ENCODE results near the gene GLTP.

Gene GLTP

DNA sequence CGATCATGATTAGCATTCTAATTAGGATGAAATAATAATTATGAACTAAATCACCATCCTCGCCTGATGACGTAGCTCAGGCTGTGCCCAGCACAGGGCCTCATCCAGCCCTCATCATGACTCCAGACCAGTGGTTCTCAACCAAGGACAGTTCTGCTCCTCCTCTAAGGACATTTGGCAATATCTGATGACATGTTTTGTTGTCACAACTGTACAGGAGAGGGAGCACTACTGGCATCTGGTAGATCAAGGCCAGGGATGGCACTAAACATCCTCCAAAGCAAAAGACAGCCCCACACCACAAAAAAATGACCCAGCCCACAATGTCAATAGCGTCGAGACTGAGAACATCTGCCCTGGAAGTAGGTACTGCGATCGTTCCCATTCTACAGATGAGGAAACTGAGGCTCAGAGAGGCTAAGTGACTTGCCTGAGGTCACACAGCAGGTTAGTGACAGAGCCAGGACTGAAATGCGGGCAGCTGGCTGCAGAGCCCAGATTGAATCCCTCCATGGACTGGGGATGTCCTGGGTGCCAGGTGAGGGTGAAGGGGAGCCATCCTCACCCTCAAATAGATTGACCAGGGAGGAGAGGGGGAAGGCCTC is 62.6 kb downstream of the GLTP start:
- no peak for DNase-seq

DNA sequence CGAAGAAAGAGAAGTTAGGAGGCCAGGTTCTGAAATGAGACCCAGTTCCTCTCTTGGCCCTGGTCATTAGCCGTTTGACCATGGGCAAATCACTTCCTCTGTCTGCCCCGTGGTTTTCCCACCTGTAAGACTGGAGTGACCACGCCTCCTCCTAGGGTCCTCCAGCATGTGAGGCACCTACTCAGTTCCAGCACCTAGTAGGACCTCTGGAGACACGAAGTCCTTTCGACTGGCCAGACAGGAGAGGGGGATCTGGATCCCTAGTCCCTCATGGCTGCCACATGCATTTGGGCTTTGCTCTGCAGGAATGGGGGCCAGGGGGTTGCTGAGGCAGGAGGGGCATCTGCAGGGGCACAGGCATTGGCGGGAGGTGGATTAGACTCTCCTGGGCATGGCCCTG is 63.5 kb downstream of the GLTP start:
- DNase-seq: no peak

DNA sequence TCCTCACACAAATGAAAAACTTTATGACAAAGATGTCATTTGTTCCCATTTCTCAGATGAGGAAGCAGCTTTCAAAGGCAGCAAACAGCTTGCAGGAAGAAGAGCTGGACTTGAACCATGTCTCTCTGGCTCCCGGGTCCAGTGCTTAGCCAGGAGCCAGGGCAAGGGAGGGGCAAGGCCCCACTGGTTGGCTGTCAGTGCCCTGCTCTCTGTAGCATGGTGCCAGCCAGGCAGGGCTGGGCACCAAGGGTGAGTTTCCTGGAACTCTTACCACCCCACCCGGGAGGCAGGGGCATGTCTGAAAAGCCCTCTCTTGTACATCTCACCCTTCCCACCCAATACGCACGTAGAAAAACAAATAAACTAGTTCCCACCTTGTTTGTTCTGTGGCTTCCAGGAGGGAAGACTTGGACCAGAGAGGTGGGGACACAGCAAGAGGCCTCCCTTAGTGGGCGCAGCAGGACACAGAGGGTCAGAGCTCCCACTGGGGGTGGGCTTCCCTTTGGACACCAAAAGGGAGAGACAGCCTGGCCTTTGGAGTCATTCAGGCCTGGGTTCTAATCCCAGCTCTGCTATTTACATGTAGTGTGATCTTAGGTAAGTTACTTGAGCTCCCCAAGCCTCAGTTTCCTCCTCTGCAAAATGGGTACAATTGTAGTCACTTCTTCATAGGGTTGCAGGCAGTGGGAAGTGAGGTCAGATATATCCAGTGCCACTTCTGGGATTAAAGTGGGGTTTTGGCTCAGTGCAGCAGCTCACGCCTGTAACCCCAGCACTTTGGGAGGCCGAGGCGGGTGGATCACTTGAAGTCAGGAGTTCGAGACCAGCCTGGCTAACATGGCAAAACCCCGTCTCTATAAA is 64.4 kb downstream of the GLTP start:
- DNase-seq: no peak

DNA sequence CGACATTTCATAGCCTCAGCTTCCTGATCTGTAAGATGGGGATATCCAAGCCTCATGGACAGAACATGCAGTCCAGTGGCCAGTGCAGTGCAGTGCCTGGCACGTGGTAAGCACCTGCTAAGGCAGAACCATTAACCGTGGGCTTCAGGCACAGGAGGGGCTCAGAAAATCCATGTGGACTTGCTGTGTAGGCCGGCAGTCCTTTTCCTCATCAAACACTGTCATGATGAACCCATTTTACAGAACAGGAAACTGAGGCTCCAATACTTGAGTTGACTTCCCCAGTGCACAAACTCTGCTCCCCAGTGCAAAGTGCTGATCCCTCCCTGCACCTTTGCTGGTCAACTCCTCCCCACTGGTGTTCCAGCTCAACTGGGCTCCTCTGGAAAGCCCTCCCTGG is 65.1 kb downstream of the GLTP start:
- DNase-seq: no peak

DNA sequence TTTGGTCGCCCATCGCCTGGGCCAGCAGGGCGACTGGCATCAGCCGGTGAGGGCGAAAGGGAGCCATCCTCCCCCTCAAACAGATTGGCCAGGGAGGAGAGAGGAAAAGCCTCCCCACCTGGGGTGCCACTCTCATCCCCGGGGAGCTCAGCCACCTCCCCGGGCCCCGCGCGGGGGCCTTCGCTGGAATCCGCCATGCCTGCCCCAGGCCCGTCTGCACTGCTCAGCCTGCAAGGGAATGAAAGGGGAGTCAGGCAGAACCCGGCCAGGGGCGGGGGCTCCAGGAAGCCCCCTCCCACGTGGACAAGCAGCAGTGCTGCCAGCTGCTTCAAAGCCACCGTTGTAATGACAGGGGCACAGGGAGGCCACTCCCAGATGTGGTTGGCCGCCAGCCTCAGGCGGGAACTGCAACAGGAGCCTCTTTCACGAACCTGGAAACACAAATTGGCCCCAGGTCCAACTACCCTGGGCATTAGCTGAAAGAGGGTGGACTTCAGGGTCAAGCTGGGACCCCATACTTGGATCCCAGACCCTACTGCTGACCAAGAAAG is 65.7 kb downstream of the GLTP start:
- no peak for DNase-seq

DNA sequence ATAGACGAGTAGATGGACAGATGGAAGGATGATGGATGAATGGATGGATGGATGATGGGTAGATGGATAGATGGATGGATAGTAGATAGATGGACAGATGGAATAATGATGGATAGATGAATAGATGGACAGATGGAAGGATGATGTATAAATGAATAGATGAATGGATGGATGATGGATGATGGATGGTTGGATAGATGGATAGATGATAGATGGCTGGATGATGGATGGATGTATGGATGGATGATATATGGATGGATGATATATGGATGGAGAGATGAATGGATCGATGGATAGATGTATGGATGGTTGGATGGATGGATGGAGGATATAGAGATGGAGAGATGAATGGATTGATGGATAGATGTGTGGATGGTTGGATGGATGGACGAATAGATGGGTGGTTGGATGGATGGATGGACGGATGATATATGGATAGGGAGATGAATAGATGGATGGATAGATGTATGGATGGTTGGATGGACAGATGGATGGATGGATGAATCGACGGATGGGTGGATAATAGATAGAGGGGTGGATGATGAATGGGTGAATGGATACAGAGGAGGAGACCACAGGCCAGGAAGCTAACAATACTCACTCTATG is 66.4 kb downstream of the GLTP start:
- no peak for DNase-seq

DNA sequence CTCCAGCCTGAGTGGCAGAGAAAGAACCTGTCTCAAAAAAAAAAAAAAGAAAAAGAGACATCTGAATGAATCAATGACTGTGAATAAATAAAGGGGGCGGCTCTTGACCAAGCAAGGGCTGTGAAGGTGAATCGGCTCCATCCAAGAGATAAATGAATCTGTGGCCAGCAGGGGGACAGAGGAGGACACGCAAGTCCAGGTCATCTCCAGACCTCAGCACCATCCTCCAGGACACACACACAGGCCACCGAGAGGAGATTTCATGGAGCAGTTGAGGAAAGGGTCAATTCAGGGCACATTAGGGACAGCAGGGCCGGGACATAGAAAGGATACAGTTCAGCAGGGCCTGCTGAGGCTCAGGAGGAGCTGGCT is 68.7 kb downstream of the GLTP start:
- DNase-seq: no peak

DNA sequence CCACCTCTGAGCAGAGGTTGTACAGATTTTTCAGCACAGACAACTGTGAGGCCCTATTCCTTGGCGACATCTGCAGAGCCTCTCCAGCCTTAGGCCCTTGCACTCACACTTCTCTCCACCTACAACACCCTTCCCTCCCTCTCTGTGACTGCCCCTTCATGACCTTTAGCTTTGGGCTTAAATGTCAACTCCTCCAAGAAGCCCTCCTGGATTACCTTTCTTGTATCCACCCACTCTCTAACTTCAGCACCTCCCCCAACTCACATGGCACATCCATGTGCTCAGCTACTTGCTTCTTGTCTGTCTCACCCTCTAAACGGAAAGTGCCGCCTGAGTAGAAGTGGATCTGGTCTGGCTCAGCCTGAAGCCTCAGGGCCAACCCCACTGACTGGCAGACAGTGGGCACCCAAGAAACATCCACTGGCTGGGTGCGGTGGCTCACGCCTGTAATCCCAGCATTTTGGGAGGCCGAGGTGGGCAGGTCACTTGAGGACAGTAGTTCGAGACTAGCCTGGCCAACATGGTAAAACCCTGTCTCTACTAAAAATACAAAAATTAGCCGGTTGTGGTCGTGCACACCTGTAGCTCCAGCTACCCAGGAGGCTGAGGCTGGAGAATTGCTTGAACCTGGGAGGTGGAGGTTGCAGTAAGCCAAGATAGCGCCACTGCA is 69.3 kb downstream of the GLTP start:
- no peak for DNase-seq

DNA sequence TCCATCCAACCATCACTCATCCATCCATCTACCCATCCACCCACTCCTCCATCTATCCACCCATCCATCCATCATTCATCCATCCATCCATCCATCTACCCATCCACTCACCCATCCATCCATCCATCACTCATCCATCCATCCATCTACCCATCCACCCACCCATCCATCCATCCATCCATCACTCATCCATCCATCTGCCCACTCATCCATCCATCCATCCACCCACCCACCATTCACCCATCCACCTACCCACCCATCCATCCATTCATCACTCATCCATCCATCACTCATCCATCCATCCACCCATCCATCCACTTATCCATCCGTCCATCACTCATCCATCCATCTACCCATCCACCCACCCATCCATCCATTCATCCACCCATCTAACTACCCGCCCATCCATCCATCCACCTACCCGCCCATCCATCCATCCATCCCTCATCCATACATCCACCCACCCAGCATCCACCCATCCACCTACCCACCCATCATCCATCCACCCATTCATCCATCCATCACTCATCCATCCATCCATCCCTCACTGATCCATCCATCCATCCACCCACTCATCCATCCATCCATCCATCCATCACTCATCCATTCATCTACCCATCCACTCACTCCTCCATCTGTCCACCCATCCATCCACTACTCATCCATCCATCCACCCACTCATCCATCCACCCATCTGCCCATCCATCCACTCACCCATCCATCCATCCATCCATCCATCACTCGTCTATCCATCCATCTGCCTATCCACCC is 71.3 kb downstream of the GLTP start:
- no peak for DNase-seq

DNA sequence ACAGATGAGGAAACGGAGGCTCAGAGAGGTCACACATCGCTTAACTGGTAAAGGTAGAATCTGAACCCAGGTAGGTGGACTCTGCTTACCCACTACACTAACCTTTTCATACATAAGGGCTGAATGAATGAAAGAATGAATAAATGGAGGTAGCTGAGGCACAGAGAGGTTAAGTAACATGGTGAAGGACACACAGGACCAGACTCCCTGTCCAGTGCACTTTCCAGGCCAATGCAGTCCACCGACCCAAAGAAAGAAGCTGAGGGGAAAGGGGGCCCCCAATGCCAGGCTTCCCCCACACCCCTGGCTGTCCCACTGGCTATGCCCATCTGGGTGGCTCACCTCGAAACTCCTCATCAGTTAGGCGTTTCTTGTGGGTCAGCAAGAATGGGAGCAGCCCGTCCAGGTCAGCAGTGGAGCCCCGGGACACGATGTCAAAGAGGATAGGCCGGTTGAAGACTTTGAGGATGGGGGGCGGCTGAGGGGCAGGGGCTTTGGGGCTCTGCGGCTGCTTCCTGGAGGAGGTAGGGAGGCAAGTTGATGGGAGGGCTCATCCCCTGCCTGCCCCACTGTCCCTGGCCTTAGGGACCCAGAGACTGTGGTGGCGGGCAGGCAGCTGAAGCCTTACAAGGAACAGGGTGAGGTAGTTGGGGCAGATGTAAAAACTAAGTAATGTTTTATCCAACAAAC is 72.2 kb downstream of the GLTP start:
- DNase-seq: no peak

DNA sequence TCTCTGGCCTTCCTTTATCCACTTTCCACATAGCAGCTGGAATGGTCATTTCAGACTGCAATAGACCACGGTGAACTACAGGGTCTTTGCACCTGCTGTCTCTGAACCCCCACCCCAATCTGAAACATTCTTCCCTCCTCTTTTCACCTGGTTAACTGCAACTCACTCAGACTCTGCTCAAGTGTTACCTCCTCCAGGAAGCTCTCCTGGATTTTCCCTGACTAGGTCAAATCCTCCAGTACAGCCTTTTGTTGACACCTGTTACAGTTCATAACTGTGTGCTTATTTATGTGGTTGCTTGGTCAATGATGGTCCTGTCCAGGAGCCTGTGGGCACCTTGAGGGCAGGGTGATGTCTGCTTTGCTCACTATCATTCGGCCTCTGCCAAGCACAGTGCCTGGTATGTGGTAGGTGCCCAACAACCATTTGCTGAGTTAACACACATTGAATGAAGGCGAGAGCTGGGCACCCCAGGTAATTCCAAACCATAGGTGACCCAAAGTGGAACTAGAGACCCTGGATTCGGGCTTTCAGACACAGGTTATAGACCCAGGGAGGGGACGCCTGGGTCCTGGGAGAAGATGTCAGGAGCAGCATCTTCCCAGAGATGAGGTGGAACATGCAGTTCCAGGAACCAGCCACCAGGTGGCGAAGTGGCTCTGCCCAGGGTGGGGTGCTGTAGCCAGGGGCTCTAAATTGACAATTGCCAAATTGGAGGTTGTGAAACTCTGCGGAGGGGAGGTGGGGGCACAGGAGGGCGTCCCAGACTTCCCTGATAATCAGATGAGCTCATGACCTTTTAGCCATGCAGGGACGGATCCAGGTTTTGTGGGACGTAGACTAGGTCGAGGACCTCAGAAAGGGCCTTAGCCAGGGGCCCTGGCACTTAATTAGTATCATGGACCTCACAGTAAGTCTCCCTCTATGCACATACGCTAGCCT is 75.2 kb downstream of the GLTP start:
- DNase-seq: peak; percentile 72

DNA sequence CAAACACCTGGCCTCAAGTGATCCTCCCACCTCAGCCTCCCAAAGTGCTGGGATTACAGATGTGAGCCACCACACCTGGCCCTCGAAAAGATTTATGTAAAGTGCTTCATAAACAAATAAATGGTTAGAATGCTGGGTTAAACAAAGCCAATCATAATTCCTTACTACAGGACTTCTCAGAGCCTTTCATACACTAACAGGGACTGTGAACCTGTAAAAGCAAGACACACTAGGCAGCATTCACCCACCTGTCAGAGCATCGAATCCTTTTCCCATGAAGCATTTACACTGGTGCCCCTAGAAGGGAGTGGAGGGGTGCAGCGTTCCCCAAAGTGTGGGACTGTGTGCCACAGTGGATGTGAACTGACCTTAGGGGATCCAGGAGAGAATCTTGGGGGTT is 76.7 kb downstream of the GLTP start:
- no peak for DNase-seq

DNA sequence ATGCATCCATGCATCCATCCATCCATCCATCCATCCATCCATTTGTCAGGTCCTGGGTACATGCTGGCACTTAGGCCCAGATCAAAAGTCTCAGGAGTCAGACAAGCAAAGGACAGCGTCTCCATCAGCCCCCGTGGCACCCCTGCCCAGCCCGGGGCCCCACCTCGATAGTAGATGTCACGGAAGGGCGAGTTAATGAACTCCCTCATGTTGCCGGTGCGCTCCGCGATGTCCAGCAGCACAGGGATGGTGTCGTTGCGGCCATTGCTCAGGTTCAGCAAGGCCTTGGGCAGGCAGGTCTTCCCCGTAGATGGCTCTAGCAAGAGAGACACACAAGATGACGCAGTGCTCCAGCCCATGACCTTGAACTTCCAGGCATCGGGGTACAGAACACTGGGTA is 77.5 kb downstream of the GLTP start:
- no peak for DNase-seq

Measured in stimulated activated CD4-positive, alpha-beta T cell treated with anti-CD3 and anti-CD28 coated beads, Interleukin-2, amount 100 ng/mL, for 24 hours (primary cell).